GM19452 (cell line): ENCODE measurements around the gene CST2.
"Not testable (repeated sequence)": the region's sequence is repeated elsewhere in the genome, so short reads cannot be mapped to it uniquely, and the experiment has no call there.

Experiments used
- ATAC-seq: cut with Tn5 transposase; IDR thresholded peaks from one replicate; pipeline ENCODE4 v1.9.1; 2021; ENCODE audit not compliant: unreplicated experiment

Gene CST2

GRCh38 chr20:23826541-23827021, at the start of gene CST2:
Gene CST2 (minus strand): TSS chr20:23826729. CDS start chr20:23826660, 69 bp downstream.
- no peak for ATAC-seq

- ATAC-seq = no peak
Measured at GRCh38 chr20:23875606-23876237, 49.2 kb upstream of the CST2 start.

- no peak for ATAC-seq
Measured at GRCh38 chr20:23874747-23875146, 48.2 kb upstream of the CST2 start.

GRCh38 chr20:23873370-23874015, 47.0 kb upstream of the CST2 start:
- no peak for ATAC-seq

GRCh38 chr20:23872065-23872464, 45.5 kb upstream of the CST2 start:
- ATAC-seq = no peak

- no peak for ATAC-seq
Measured at GRCh38 chr20:23870461-23870860, 43.9 kb upstream of the CST2 start.

GRCh38 chr20:23869520-23869919, 43.0 kb upstream of the CST2 start:
- no peak for ATAC-seq

GRCh38 chr20:23868321-23868720, 41.8 kb upstream of the CST2 start:
- ATAC-seq = no peak

- ATAC-seq = no peak
Measured at GRCh38 chr20:23867152-23867776, 40.7 kb upstream of the CST2 start.

- ATAC-seq = not testable (repeated sequence)
Measured at GRCh38 chr20:23860771-23861170, 34.2 kb upstream of the CST2 start.

- no peak for ATAC-seq
Measured at GRCh38 chr20:23857962-23858595, 31.6 kb upstream of the CST2 start.

- no peak for ATAC-seq
Measured at GRCh38 chr20:23856736-23857135, 30.2 kb upstream of the CST2 start.

GRCh38 chr20:23856226-23856625, 29.7 kb upstream of the CST2 start:
- ATAC-seq = no peak

- no peak for ATAC-seq
Measured at GRCh38 chr20:23841693-23842092, 15.2 kb upstream of the CST2 start.

- ATAC-seq = no peak
Measured at GRCh38 chr20:23835716-23836115, 9.2 kb upstream of the CST2 start.

GRCh38 chr20:23832775-23833513, 6.4 kb upstream of the CST2 start:
- no peak for ATAC-seq

GRCh38 chr20:23831961-23832360, 5.4 kb upstream of the CST2 start:
- ATAC-seq = not testable (repeated sequence)

GRCh38 chr20:23823621-23824324, 2.8 kb downstream of the CST2 start:
- ATAC-seq = no peak

GRCh38 chr20:23823111-23823510, 3.4 kb downstream of the CST2 start:
- no peak for ATAC-seq

- ATAC-seq = no peak
Measured at GRCh38 chr20:23820493-23820892, 6.0 kb downstream of the CST2 start.
